HG02981 (cell line): ENCODE measurements around the gene ASPM.
"Not testable (repeated sequence)": the region's sequence is repeated elsewhere in the genome, so short reads cannot be mapped to it uniquely, and the experiment has no call there.

ENCODE experiments used
- ATAC-seq: cut with Tn5 transposase; IDR thresholded peaks from one replicate; pipeline ENCODE4 v1.9.1; 2021; ENCODE audit warnings: mild to moderate bottlenecking, moderate library complexity; ENCODE audit not compliant: unreplicated experiment

Gene ASPM

GRCh38 chr1:197092491-197093023 lies 53.9 kb downstream of the ASPM start:
- ATAC-seq, result no peak

- ATAC-seq, result no peak
Measured at GRCh38 chr1:197083474-197083873, 63.0 kb downstream of the ASPM start.

DNA sequence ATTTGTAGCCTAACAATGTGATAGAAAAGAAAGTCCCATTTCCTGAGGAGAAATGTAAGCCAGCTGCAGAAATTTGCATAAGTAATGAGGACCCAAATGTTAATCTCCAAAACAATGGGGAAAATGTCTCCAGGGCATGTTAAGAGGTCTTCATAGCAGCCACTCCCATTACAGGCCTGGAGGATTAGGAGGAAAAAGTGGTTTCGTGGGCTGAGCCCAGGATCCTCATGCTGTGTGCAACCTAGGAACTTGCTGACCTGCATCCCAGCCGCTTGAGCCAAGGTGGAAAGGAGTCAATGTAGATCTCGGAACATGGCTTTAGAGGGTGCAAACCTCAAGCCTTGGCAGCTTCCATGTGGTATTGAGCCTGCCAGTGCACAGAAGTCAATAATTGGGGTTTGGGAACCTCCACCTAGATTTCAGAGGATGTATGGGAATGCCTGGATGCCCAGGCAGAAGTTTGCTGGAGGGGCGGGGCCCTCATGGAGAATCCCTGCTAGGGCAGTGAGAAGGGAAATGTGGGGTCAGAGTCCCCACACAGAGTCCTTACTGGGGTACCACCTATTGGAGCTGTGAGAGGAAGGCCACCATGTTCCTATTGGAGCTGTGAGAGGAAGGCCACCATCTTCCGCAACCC lies 65.2 kb downstream of the ASPM start:
- ATAC-seq, result no peak

- ATAC-seq, result no peak
Measured at GRCh38 chr1:197080323-197080722, 66.1 kb downstream of the ASPM start.

DNA sequence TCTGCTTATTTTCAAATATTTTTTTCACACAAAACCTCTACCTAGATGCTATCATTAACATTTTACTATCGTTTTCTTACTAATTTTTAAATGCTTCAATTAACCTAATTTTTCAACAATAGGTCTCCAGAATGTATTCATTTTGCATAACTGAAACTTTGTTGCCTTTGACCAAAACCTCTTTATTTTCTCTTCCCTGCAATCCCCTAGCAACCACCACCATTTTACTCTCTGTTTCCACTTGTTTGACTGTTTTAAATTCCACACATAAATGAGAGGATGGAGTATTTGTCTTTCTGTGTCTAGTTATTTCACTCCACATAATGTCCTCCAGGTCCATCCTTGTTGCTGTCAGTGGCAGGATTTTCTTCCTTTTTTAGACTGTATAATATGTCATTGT lies 69.9 kb downstream of the ASPM start:
- ATAC-seq, result peak; percentile 61

- ATAC-seq, result no peak
Measured at GRCh38 chr1:197073978-197074377, 72.5 kb downstream of the ASPM start.

DNA sequence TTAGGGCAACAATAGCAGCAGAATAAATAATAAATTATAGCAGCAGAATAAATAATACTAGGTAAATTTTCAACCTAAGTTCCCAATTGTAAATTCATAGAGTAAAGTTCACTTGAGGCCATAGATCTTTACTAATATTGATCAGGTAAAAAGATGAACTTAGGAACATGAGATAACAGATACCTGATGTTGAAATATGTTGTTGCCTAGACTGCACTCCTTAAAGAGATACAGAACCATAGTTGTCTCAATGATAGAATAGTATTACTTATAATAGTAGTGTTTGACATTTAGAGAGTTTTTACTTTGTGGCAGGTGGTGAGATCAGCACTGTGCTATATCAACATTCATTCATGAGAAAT lies 79.0 kb downstream of the ASPM start:
- ATAC-seq, result no peak

DNA sequence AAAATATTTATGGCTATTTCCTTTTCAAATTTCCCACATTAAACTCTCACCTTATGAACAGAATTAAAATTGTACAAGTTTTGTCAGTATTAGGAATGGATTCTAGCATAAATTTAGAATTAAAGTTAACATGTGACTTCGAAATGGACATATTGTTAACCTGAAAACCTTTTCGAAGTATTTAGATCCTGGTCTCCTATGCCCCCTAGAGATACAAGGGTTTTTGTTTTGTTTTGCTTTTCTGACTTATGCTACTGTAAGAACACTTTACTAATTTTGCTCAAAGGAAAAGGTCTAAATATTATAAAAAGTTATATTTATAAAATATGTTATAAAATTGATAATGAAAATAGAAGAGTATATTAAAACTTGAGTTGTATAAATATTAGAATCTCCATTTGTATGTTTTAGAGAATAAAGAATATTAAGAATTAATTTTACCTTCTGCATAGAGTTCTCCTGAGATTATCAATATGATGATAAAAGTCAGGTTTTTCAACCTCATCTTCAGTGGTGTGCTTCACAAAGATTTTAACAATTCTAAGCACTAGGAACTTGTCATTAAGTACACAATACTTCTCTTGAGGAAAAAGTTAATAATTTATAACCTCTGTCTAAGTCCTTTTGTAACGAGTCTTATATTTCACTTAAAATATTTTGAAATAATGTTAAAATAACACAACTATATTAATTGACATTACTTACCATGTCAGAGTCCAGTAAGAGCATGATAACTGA lies 79.6 kb downstream of the ASPM start, which contains the start of gene F13B:
F13B (minus strand) TSS at position 542 of the 738 bp plus-strand sequence; CDS start at position 505, 37 bp downstream.
- no peak for ATAC-seq

- ATAC-seq, result no peak
Measured at GRCh38 chr1:197066277-197066676, 80.2 kb downstream of the ASPM start.

- no peak for ATAC-seq
Measured at GRCh38 chr1:197065559-197065958, 80.9 kb downstream of the ASPM start.

GRCh38 chr1:197063212-197063611 lies 83.3 kb downstream of the ASPM start:
- no peak for ATAC-seq

DNA sequence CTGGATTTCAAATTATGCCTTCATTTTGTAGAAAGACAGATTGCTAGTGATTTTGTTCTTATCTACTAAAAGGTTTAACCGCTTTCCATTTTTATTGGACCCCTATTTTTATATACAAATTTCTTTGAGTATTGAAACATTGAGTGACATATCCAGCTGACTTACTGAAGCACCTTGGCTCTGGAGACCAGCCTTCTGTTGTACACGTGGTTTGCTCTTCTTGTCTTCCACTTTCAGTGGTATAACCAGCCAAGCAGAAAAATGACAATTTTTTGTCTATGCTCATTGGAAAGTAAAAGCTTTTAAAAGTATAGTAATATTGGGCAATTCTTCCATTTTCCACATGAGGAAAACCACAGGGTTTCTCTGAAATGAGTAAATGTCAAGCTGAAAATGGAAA lies 83.8 kb downstream of the ASPM start:
- peak; percentile 93 for ATAC-seq

- no peak for ATAC-seq
Measured at GRCh38 chr1:197049100-197049499, 97.4 kb downstream of the ASPM start.

DNA sequence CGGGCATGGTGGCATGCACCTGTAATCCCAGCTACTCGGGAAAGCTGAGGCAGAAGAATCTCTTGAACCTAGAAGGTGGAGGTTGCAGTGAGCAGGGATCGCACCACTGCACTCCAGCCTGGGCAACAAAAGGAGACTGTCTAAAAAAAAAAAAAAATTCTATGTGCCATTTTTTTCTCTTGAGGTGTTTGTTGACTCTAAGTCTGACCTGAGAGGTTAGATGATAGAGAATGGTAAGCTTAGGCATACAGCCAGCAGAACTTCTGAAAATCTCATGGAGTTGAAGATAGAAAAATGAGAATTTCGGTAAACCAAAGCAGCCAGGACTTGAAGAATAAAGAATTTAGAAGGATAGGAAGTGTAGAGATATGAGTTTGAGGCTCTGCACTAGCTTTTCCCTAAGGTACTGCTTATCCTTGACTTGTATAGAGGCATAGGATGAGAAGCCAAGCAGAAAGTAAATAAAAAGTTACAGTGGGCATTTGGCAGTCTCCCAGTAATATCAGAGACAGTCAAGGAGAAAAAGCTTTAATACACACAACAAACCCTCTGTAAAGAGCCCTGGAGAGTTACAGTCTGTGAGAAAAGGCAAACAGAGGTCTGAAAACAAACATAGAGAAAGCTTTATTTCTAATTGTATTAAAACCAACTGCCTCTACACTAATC lies 103.7 kb downstream of the ASPM start:
- ATAC-seq, result no peak

- no peak for ATAC-seq
Measured at GRCh38 chr1:197041486-197042353, 104.7 kb downstream of the ASPM start.

- no peak for ATAC-seq
Measured at GRCh38 chr1:197036861-197037260, 109.6 kb downstream of the ASPM start.

GRCh38 chr1:197034631-197035339 lies 111.7 kb downstream of the ASPM start:
- not testable (repeated sequence) for ATAC-seq
